ENCODE results near the gene ENPP5. TPM values are rescaled to one million over a fixed set of nuclear protein-coding genes. Genes with fewer than 3 reads are reported as not detected.

ENPP5 gene
- total RNA-seq, 4 donors from 2014 or later: 0.46 to 3.8 (median 0.87) TPM

DNA sequence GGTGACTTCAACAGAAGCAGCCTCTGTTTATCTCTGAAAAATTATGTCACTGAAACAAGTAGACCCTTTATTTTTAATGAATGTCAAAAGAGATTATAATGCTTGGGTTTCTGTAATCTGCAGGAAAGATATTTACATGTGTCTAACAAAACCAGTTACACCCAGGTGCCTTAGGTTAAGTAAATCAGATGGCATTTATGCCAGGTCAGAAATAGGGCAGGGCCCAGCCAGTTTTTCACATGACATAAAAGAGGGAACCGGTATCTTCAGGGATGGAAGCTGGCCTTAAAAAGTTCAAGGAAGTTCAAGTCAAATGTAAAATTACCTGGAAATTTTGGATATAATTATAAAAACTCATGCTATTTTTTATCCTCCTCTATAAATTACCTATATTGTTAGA, 55.1 kb downstream of the ENPP5 start:
- H3K27me3 ChIP-seq: no peaks in the 10 kb centered on the region
- H3K4me1 ChIP-seq: no peaks in the 10 kb centered on the region
- no peak overlapping the region for H3K27ac ChIP-seq (replicated peaks in 1 of 4)
- H3K36me3 ChIP-seq: no peaks in the 10 kb centered on the region
- DNase-seq (ENCODE audit: extremely low spot score): no peak
- H3K9me3 ChIP-seq: no peaks in the 10 kb centered on the region
- TF ChIP-seq EP300 (IDR thresholded peaks at IDR 0.05) (no peak), POLR2AphosphoS5 (IDR thresholded peaks at IDR 0.05) (no peak), POLR2A (IDR thresholded peaks at IDR 0.05; ENCODE audit: low read depth) (no peak)
- TF ChIP-seq, protein P1, sequence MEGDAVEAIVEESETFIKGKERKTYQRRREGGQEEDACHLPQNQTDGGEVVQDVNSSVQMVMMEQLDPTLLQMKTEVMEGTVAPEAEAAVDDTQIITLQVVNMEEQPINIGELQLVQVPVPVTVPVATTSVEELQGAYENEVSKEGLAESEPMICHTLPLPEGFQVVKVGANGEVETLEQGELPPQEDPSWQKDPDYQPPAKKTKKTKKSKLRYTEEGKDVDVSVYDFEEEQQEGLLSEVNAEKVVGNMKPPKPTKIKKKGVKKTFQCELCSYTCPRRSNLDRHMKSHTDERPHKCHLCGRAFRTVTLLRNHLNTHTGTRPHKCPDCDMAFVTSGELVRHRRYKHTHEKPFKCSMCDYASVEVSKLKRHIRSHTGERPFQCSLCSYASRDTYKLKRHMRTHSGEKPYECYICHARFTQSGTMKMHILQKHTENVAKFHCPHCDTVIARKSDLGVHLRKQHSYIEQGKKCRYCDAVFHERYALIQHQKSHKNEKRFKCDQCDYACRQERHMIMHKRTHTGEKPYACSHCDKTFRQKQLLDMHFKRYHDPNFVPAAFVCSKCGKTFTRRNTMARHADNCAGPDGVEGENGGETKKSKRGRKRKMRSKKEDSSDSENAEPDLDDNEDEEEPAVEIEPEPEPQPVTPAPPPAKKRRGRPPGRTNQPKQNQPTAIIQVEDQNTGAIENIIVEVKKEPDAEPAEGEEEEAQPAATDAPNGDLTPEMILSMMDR (IDR thresholded peaks at IDR 0.05): no peak
- 86% methylated on average over 1 of the region's 1 CpG for WGBS
- H3K4me3 ChIP-seq: no peak overlapping the region
- intact Hi-C loops (cut with DNase I): no loop called here

DNA sequence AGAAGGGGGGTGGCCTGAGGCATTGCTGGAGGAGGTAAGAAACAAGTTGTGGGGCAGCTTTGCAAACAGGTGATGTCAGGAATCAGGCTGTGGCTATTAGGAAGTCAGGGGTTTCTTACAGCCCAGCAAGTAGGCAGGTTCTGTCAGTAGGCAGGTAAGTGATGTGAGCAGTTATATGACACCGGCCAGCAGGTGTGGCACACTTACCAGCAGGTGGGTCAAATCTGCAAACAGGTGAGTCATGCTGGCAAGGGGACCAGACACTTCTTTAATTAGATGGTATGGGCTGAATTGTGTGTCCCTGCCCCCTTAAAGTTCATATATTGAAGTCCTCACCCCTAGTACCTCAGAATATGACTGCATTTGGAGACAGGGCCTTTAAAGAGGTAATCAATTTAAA, 57.4 kb downstream of the ENPP5 start:
- intact Hi-C loops (cut with DNase I): no loop called here

More for the DNA sequence above, 57.4 kb downstream of the ENPP5 start:
- Histone ChIP-seq H3K4me3 (no peak overlapping the region), H3K9me3 (no peaks in the 10 kb centered on the region), H3K36me3 (no peaks in the 10 kb centered on the region), H3K4me1 (no peaks in the 10 kb centered on the region), H3K27me3 (no peaks in the 10 kb centered on the region), H3K27ac (replicated peaks in 1 of 4) (no peak overlapping the region)
- no peak for TF ChIP-seq POLR2AphosphoS5 (IDR thresholded peaks at IDR 0.05)
- TF ChIP-seq, protein P1 (IDR thresholded peaks at IDR 0.05): no peak
- no peak for TF ChIP-seq POLR2A (IDR thresholded peaks at IDR 0.05; ENCODE audit: low read depth)
- no peak for TF ChIP-seq EP300 (IDR thresholded peaks at IDR 0.05)
- WGBS: 83% methylated on average over 1 of the region's 1 CpG
- no peak for DNase-seq (ENCODE audit: extremely low spot score)

Other genes with a start within 250 kb of the ENPP5 start
- gene CLIC5, start 155.1 kb downstream of the ENPP5 start, total RNA-seq: 1 to 10 TPM; 5.3 to 7.2 (median 6.3) TPM
- gene ENPP4, start 41.0 kb downstream of the ENPP5 start, total RNA-seq: 10 to 100 TPM; 19.0 to 38.6 (median 24.6) TPM